ENCODE results near the gene KIF17.
"Not testable (repeated sequence)": the region's sequence is repeated elsewhere in the genome, so short reads cannot be mapped to it uniquely, and the experiment has no call there.

The KIF17 gene

DNA sequence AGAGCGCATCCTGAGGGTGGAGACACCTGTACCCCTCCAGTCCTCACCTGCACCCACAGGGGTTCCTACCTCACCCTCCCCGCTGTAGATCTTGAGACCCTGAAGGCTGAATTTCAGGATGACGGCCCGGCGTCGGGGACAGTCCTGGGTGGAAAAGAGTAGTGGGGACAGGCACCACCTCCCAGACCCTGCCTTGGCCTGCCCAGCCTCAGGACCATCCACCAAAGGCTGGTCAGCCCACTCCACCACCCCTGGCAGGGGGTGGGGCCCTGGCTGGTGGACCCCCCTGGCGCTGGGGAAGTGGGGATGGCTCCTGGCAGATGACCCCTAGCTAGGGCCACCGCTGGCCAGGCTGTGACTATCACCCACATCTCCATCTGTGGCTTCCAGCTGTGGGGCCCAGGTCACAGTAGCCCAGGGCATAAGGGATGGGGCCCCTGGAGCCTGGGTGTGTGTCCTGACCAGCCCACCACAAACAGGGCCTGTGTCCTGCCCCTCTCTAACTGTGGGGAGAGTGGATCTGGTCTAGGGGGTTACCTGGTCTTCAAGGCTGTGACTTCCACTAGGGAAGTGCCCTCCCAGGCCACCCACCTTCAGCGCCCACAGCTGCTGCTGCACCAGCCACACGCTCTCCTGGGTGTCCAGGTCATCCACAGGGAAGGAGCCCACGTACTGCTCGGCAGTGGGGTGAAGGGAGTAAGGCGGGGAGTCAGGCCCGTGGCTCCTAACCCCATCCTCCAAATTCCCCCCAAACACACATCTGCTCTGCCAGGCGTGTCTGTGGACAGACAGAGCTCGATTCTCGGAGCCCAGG is 9.3 kb upstream of the KIF17 start:
- no peak for DNase-seq

- no peak for DNase-seq
Observed at GRCh38 chr1:20726118-20726911, 8.5 kb upstream of the KIF17 start.

GRCh38 chr1:20725189-20726117 is 7.6 kb upstream of the KIF17 start:
- no peak for DNase-seq

GRCh38 chr1:20724364-20725188 is 6.8 kb upstream of the KIF17 start:
- DNase-seq = no peak

DNA sequence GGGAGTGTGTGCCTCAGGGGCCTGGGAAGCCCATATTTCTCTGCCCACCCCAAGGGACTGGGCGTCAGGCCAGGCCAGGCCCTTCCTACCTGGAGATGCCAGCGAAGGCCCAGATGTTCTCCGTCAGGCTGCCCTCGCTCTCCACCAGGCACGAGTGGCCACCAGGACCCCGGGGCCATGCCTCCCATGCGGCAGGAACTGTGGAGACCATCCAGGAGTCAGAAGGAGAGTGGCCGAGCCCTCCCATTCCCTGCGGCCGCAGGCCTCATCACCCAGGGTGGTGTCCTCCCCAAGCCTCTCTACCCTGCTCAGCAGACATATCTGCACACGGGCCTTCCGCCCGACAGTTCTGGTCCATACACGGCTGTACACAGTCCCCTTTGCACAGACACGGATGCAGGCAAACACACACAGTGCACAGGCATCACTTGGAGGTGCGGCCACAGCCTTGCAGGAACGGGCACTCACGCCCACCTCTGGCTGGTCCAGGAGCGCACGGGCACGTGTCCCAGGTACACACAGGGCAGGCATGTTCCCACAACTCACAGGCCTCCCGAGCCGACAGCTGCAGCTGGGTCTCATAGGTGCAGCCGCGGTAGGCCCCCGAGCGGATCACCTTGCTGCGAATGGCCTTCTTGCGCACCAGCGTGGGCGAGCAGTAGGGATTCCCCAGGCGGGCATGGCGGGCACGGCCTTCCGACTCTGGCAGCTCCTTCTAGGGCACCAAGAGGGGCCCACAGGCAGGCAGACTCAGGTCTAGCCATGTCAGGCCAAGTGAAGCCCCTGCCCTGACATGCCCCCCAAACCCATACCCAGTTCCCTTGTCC is 5.9 kb upstream of the KIF17 start:
- no peak for DNase-seq

- DNase-seq = no peak
Observed at GRCh38 chr1:20723159-20723536, 5.3 kb upstream of the KIF17 start.

DNA sequence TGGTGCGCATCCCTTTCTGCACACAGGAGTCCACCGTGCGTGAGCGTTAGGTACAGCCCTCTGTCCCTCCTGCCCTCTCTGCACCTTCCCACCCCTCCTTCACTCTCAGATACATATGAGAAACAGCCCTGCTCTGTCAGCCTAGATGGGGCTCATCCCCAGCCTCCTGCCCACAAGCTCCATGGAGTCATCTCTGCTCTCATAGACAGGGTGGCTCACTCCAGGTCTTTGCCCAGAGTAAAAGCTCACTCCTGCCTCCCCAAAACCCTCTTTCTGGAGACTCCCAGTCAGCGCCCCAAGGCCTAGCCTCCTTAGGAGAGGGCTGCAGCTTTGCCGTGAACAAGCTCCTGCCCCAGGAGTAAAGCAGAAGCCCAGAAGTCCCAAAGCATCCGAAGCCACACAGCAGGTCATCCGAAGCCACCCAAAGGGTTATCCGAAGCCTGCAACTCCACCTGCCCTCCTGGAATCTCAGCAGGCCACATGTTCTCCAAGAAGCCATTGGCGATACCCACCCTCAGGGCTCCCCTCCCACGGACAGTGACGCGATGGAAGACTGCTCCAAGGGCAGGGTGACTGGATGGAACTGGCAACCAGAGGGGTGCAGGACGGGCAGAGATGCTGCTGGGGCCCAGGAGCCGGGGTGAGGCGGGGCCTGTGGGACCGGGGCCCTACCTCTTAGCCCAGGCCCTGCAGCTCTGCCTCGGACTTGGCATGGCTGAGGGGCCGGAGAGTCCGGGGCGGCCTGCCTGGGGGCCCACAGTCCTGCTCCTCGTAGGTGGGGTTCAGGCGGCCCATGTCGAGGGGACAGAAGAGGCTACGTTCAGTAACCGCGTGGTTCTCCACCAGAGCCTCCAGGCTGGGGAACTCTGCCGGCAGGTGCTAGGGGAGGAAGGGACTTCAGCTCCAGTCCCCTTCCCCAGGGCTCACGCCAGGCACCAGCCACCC is 3.6 kb upstream of the KIF17 start:
- DNase-seq = no peak

- DNase-seq = no peak
Observed at GRCh38 chr1:20720631-20721091, 2.9 kb upstream of the KIF17 start.

DNA sequence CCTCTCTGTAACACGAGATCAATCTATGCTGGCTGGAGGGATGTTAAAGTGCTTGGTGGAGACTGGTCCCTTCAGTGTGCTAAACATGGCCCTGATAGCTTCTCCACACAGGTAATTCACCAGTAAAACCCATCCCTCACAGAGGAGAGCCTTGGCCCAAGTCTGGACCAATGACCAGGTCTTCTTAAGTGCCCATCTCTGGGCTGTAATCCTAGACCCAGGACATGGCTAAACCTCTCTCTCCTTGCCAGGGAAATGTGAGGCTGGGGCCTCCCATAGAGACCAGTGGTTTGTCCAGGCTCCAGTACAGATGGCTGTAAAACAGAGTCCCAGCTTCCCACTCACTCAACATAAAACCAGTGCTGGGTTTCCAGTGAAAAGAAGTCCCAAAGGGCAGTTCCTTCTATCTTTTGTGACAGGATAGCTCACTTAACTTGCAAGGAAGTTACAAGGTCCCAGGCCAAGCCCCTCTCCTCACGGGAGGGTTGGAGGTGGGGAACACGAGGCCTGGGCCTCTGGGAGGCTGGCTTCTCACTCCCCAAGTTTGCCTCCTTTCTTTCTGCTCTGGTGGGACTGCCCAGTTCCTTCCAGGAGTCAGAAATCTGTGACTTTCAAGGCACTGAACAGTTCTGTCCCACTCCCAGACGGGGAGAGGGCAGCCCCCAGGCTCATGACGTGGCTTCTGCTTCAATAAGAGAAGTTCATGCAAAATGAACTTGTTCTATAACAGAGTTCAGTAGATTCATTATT is 2.2 kb upstream of the KIF17 start:
- no peak for DNase-seq

- DNase-seq = no peak
Observed at GRCh38 chr1:20719261-20719660, 1.5 kb upstream of the KIF17 start.

DNA sequence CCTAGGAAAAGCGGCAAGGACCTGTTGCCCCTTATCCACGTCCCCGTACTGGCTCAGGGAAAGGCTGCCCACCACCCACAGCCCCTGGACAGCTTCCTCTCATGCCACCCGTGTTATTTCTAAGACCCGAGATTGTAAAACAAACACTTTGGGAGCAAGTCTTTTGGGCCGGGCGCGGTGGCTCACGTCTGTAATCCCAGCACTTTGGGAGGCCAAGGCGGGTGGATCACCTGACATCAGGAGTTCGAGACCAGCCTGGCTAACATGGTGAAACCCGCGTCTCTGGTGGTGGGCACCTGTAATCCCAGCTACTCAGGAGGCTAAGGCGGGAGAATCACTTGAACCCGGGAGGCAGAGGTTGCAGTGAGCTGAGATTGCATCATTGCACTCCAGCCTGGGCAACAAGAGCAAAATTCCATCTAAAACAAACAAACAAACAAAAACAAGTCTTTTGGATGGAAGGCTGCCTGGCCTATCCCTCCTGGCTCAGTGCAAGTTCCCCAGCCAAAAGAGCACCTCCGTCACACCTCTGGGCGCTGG is 606 bp upstream of the KIF17 start:
- DNase-seq = not testable (repeated sequence)

- DNase-seq = no peak
Observed at GRCh38 chr1:20716232-20716631, 1.6 kb downstream of the KIF17 start.

GRCh38 chr1:20715406-20715805 is 2.4 kb downstream of the KIF17 start:
- DNase-seq = no peak

- no peak for DNase-seq
Observed at GRCh38 chr1:20713440-20713839, 4.4 kb downstream of the KIF17 start.

- no peak for DNase-seq
Observed at GRCh38 chr1:20712215-20712577, 5.6 kb downstream of the KIF17 start.

DNA sequence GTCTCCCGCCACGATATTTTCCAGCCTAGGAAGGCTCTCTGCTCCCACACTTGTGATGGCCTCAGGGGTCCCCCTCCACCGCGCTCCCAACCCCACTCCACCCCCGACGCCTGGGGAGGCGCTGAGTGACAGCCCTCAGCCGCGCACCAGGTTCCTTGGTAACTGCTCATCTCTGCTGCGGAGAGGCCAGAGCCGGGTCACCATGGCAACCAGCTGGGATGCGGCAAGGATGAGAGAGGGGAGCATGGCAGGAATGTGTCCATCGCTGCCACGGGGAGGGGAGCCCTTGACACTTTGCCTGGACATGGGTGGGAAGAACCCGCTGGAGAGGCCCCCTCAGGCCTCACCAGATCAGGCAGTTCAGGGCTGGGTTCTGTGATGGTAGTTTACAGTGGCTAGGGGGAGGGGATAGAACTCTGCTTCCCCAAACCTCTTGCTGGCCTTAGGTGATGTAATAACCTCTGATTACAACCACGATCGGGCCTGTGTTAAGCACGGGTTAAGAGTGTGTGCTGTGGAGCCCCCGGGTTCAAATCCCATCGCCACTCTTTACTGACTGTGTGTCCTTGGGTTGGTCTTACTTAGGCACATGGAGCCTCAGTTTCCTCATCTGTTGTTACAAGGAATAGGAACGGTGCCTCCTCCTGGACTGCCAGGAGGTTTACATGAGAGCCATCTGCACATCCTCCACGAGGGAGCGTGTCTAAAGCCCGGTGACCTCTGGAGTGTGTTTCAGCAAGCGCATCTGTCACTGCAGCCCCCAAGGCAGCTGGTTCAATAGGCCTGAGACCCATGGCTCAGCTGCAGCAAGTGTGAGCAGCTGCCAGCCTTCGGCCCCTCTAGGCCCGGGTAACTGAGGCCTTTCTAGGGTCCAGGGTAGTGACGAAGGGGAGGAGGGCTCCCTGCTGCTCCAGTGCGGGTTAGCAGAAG is 6.3 kb downstream of the KIF17 start:
- no peak for DNase-seq

DNA sequence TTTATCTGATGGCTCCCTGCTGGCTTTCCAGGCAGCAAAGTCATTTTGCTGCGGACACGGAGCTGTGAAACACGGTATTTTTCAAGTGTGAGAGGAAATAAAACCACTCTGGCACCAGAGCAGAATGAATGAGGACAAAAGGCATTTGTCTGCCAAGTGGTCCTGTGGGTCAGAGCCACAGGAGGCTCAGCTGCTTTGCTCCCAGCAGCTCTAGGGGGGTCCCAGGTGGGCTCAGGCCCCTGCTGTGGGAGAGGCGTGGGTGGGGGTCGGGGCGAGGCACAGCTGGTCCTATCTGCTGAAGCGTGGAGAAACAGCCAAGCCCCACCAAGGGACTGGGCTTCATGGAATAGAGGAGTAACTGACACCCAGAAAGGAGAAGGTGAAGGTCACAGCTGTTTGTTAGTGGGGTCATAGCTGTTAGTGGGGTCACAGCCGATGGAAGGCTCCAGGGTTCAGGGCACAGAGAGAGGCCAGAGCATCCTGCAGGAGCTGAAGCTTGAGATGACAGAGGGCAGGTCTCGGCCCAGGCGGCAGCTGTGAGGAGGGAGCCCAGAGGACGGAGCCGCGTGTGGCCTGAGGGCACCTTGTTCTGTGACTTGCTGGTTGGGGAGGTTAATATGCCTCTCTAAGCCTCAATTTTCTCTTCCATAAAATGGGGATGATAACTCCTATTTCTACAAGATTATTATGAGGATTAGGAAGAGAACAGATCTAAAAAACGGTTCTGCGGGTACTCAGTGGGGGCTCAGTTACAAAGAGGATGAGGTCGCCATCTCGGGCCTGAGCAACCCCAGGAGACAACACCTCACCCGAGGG is 7.1 kb downstream of the KIF17 start:
- DNase-seq = no peak
